Trophoblast cell (in vitro differentiated cells and primary cell): Measurements from ENCODE around the gene PURB.
"Not testable (repeated sequence)": the region's sequence is repeated elsewhere in the genome, so short reads cannot be mapped to it uniquely, and the experiment has no call there.

Source experiments
- DNase-seq, 2 donors: peaks; one replicate each; pipeline ENCODE4 v3.0.0-alpha.2; 2016
- H2AFZ ChIP-seq: 2 replicates; pipeline ENCODE4 v1.6.1; 2013; ENCODE audit warnings: low read length, moderate library complexity, mild to moderate bottlenecking; ENCODE audit not compliant: insufficient read depth, poor library complexity
- H2AK5ac ChIP-seq: 2 replicates; pipeline ENCODE4 v1.6.1; 2013; ENCODE audit warnings: mild to moderate bottlenecking, low read length
- H2BK120ac ChIP-seq: 2 replicates; pipeline ENCODE4 v1.6.1; 2013; ENCODE audit warnings: low read length, mild to moderate bottlenecking, moderate library complexity; ENCODE audit not compliant: insufficient read depth, poor library complexity
- H2BK12ac ChIP-seq: 2 replicates; pipeline ENCODE4 v1.6.1; 2013; ENCODE audit warnings: mild to moderate bottlenecking, low read length, moderate library complexity
- H2BK5ac ChIP-seq: 2 replicates; pipeline ENCODE4 v1.6.1; 2013; ENCODE audit warnings: low read length, low read depth, moderate library complexity, mild to moderate bottlenecking; ENCODE audit not compliant: poor library complexity
- H3K14ac ChIP-seq: 2 replicates; pipeline ENCODE4 v1.6.1; 2013; ENCODE audit warnings: mild to moderate bottlenecking, low read length
- H3K18ac ChIP-seq: 2 replicates; pipeline ENCODE4 v1.6.1; 2013; ENCODE audit warnings: mild to moderate bottlenecking, low read length
- H3K23ac ChIP-seq: 2 replicates; pipeline ENCODE4 v1.6.1; 2013; ENCODE audit warnings: low read length
- H3K27ac ChIP-seq: 2 replicates; pipeline ENCODE4 v1.5.1; 2013; ENCODE audit warnings: low read depth, mild to moderate bottlenecking, inconsistent platforms, low read length, moderate library complexity
- H3K27me3 ChIP-seq: 2 replicates; pipeline ENCODE4 v1.6.1; 2013; ENCODE audit warnings: inconsistent platforms, mild to moderate bottlenecking, low read length, moderate library complexity; ENCODE audit not compliant: insufficient read depth
- H3K36me3 ChIP-seq, 2 experiments: 1 replicate in 1 of 2; 2 replicates in 1 of 2; pipeline ENCODE4 v1.6.1; 2013; ENCODE audit warnings: low read length in 2 of 2, mild to moderate bottlenecking in 2 of 2, moderate library complexity in 1 of 2; ENCODE audit not compliant: insufficient read depth in 2 of 2, control insufficient read depth in 1 of 2
- H3K4ac ChIP-seq: 2 replicates; pipeline ENCODE4 v1.6.1; 2013; ENCODE audit warnings: low read depth, mild to moderate bottlenecking, low read length, moderate library complexity
- H3K4me1 ChIP-seq, 2 experiments: 1 replicate in 1 of 2; 2 replicates in 1 of 2; pipeline ENCODE4 v1.6.1; 2013; ENCODE audit warnings: low read length in 2 of 2, mild to moderate bottlenecking in 2 of 2, moderate library complexity in 1 of 2; ENCODE audit not compliant: insufficient read depth in 2 of 2, control insufficient read depth in 1 of 2
- H3K4me2 ChIP-seq: 2 replicates; pipeline ENCODE4 v1.6.1; 2013; ENCODE audit warnings: inconsistent platforms, mild to moderate bottlenecking, low read length, moderate library complexity
- H3K4me3 ChIP-seq: 2 replicates; pipeline ENCODE4 v1.5.1; 2013; ENCODE audit warnings: mild to moderate bottlenecking, low read depth, low read length, inconsistent platforms
- H3K79me1 ChIP-seq: one replicate; pipeline ENCODE4 v1.6.1; 2013; ENCODE audit warnings: low read length
- H3K79me2 ChIP-seq: 2 replicates; pipeline ENCODE4 v1.6.1; 2013; ENCODE audit warnings: low read length, mild to moderate bottlenecking; ENCODE audit not compliant: control insufficient read depth, insufficient read depth, poor library complexity
- H3K9ac ChIP-seq: 2 replicates; pipeline ENCODE4 v1.6.1; 2013; ENCODE audit warnings: mild to moderate bottlenecking, low read length
- H3K9me3 ChIP-seq: 2 replicates; pipeline ENCODE4 v1.6.1; 2013; ENCODE audit warnings: low read depth, mild to moderate bottlenecking, control low read depth, inconsistent platforms, low read length; ENCODE audit not compliant: insufficient read depth
- H4K12ac ChIP-seq: 2 replicates; pipeline ENCODE4 v1.6.1; 2013; ENCODE audit warnings: low read depth, mild to moderate bottlenecking, low read length, moderate library complexity
- H4K8ac ChIP-seq: 2 replicates; pipeline ENCODE4 v1.6.1; 2013; ENCODE audit warnings: low read depth, mild to moderate bottlenecking, low read length, moderate library complexity
- H4K91ac ChIP-seq: one replicate; pipeline ENCODE4 v1.6.1; 2013; ENCODE audit warnings: low read depth, mild to moderate bottlenecking, low read length, moderate library complexity
- WGBS: extraction: QIAGEN DNeasy Blood & Tissue Kit; methylation state at CpG from one replicate; pipeline ENCODE4 v1.1.7; 2013; ENCODE audit warnings: missing lambda C conversion rate; ENCODE audit not compliant: insufficient read length, insufficient coverage; ENCODE audit errors: extremely low coverage; 5-methylcytosine and 5-hydroxymethylcytosine counted together

The PURB gene

GRCh38 chr7:44847920-44848634, 37.3 kb downstream of the PURB start, which contains the start of gene H2AZ2:
H2AZ2 (minus strand) TSS chr7:44848087; CDS start chr7:44847971, 116 bp downstream.
- Histone ChIP-seq H3K36me3 (no peaks in the 10 kb centered on the region), H2AFZ (peak within 1 kb of the TSS; percentile 82), H3K4me2 (peak within 1 kb of the TSS; percentile 76), H3K9ac (peak within 1 kb of the TSS; percentile 84), H2AK5ac (no peak within 1 kb of the TSS), H3K4ac (peak within 1 kb of the TSS; percentile 47), H3K9me3 (no peaks in the 10 kb centered on the region), H3K4me1 (peaks cover 3% of the 10 kb centered on the region in 2 experiments), H4K91ac (peak within 1 kb of the TSS; percentile 89), H4K12ac (peak within 1 kb of the TSS; percentile 71), H2BK12ac (no peak within 1 kb of the TSS), H2BK5ac (peak within 1 kb of the TSS; percentile 91), H3K27ac (peak within 1 kb of the TSS; percentile 89), H3K23ac (no peak within 1 kb of the TSS), H3K4me3 (peak within 1 kb of the TSS; percentile 85), H2BK120ac (peak within 1 kb of the TSS; percentile 47), H3K79me1 (peaks cover 6% of the 10 kb centered on the region), H3K79me2 (peaks cover 10% of the 10 kb centered on the region), H3K18ac (peak within 1 kb of the TSS; percentile 92), H3K14ac (peak within 1 kb of the TSS; percentile 79), H4K8ac (peak within 1 kb of the TSS; percentile 92), H3K27me3 (no peaks in the 10 kb centered on the region)
- WGBS: no CpG with 5 or more reads among the region's 70 CpGs
- peak; percentile 100 for DNase-seq

- Histone ChIP-seq H2BK5ac (peak overlapping the region; percentile 91), H3K23ac (no peak overlapping the region), H2BK12ac (no peak overlapping the region), H4K8ac (peak overlapping the region; percentile 78), H3K4me1 (peaks cover 3% of the 10 kb centered on the region in 2 experiments), H2AK5ac (no peak overlapping the region), H3K4me2 (peak overlapping the region; percentile 76), H3K14ac (peak overlapping the region; percentile 69), H3K18ac (peak overlapping the region; percentile 78), H4K12ac (peak overlapping the region; percentile 64), H4K91ac (peak overlapping the region; percentile 72), H3K4ac (peak overlapping the region; percentile 47), H3K27me3 (no peaks in the 10 kb centered on the region), H3K9me3 (no peaks in the 10 kb centered on the region), H3K9ac (peak overlapping the region; percentile 83), H2BK120ac (peak overlapping the region; percentile 47), H2AFZ (peak overlapping the region; percentile 58), H3K27ac (peak overlapping the region; percentile 87), H3K79me2 (peaks cover 10% of the 10 kb centered on the region), H3K79me1 (peaks cover 6% of the 10 kb centered on the region), H3K36me3 (no peaks in the 10 kb centered on the region), H3K4me3 (peak overlapping the region; percentile 85)
- no CpG with 5 or more reads among the region's 36 CpGs for WGBS
- peak; percentile 88 to 91 for DNase-seq
Measured at GRCh38 chr7:44847509-44847919, 37.8 kb downstream of the PURB start.

- Histone ChIP-seq H3K4ac (peak overlapping the region; percentile 33), H3K4me2 (peak overlapping the region; percentile 76), H2AK5ac (no peak overlapping the region), H2AFZ (no peak overlapping the region), H4K8ac (no peak overlapping the region), H3K18ac (no peak overlapping the region), H3K9me3 (no peaks in the 10 kb centered on the region), H3K4me1 (peaks cover 3% of the 10 kb centered on the region in 2 experiments), H2BK5ac (peak overlapping the region; percentile 91), H3K14ac (no peak overlapping the region), H3K36me3 (no peaks in the 10 kb centered on the region), H3K23ac (no peak overlapping the region), H2BK12ac (no peak overlapping the region), H4K12ac (no peak overlapping the region), H3K79me2 (peaks cover 10% of the 10 kb centered on the region), H4K91ac (no peak overlapping the region), H2BK120ac (no peak overlapping the region), H3K27me3 (no peaks in the 10 kb centered on the region), H3K27ac (peak overlapping the region; percentile 87), H3K79me1 (peaks cover 6% of the 10 kb centered on the region), H3K9ac (peak overlapping the region; percentile 83), H3K4me3 (peak overlapping the region; percentile 85)
- peak in 1 of 2 donors; percentile 21 for DNase-seq
- WGBS: no CpG with 5 or more reads among the region's 12 CpGs
Measured at GRCh38 chr7:44846816-44847508, 38.4 kb downstream of the PURB start.

GRCh38 chr7:44846390-44846789, 38.9 kb downstream of the PURB start:
- H3K18ac ChIP-seq, H3K27me3 ChIP-seq, H3K27ac ChIP-seq, H3K14ac ChIP-seq, H2BK120ac ChIP-seq, H2AFZ ChIP-seq, H3K23ac ChIP-seq, H3K4me1 ChIP-seq, H4K12ac ChIP-seq, H4K8ac ChIP-seq, H3K79me1 ChIP-seq, H2AK5ac ChIP-seq, H3K9ac ChIP-seq, H3K36me3 ChIP-seq, H2BK5ac ChIP-seq, DNase-seq, H3K9me3 ChIP-seq, H3K4me3 ChIP-seq, H4K91ac ChIP-seq, H2BK12ac ChIP-seq: not testable (repeated sequence)
- Histone ChIP-seq H3K79me2 (peaks cover 10% of the 10 kb centered on the region), H3K4ac (peak overlapping the region; percentile 19), H3K4me2 (peak overlapping the region; percentile 76)
- no CpG with 5 or more reads among the region's 11 CpGs for WGBS
